K562 (cell line): ENCODE data around the gene CACNA1C. TPM values are rescaled to one million over a fixed set of nuclear protein-coding genes. Genes with fewer than 3 reads are reported as not detected.

Source experiments
- ATAC-seq: fragments of 200-7000 bp; cut with Tn5 transposase; 3 replicates; pipeline ENCODE4 v1.9.1; 2020; ENCODE audit warnings: moderate library complexity
- BruUV-seq: library from RNA; stranded (reverse); fragments of 400-500 nt; replicated peaks from 2 replicates; lab custom pipeline; 2021; lab: Mats Ljungman, UMichigan
- CTCF ChIA-PET: fragments of 300-600 bp; formaldehyde crosslinking; extraction: SDS; loops from one replicate; lab custom pipeline; 2021; ENCODE audit warnings: low intra/inter-chr PET ratio; lab: Yijun Ruan, JAX
- POLR2A ChIA-PET: fragments of 300-600, 350-650 bp; sonication (Branson Sonifier 250); formaldehyde crosslinking; extraction: SDS; loops from one replicate; lab custom pipeline; 2021; ENCODE audit warnings: antibody characterized with exemption, inconsistent platforms; lab: Yijun Ruan, JAX
- DNase-seq, 4 experiments: peaks; one replicate each; pipeline versions ENCODE4 v3.0.0 to v3.0.0-alpha.2; 2011 to 2018; ENCODE audit warnings: low spot score in 3 of 4, mixed read lengths in 3 of 4; ENCODE audit errors: extremely low read depth in 1 of 4
- FAIRE-seq: peaks from 2 replicates; lab custom pipeline; 2011; peaks lifted over from hg19 to GRCh38; lab: Jason Lieb, UNC
- H2AFZ ChIP-seq: 2 replicates; pipeline ENCODE4 v1.6.0; 2011; ENCODE audit warnings: low read depth, low read length, control low read depth, inconsistent platforms
- H3K27ac ChIP-seq: fragments of 200-600 bp; 3 replicates; pipeline ENCODE4 v1.8.0; 2011; ENCODE audit warnings: low read depth, mild to moderate bottlenecking, control low read depth, inconsistent platforms, low read length, moderate library complexity, mixed read lengths; ENCODE audit errors: extremely low read depth
- H3K27me3 ChIP-seq, 2 experiments: fragments of 300-600 bp in 1 of 2; 2 replicates in 1 of 2; 3 replicates in 1 of 2; pipeline versions ENCODE4 v1.6.0 to v1.8.0; 2011; ENCODE audit warnings: inconsistent platforms in 2 of 2, low read length in 2 of 2, mild to moderate bottlenecking in 1 of 2, mixed read lengths in 1 of 2, moderate library complexity in 1 of 2; ENCODE audit not compliant: control insufficient read depth in 2 of 2, insufficient read depth in 2 of 2
- H3K36me3 ChIP-seq: fragments of 300-600 bp; 3 replicates; pipeline ENCODE4 v1.8.0; 2011; ENCODE audit warnings: mild to moderate bottlenecking, low read length, inconsistent platforms; ENCODE audit not compliant: control insufficient read depth, insufficient read depth
- H3K4me1 ChIP-seq, 2 experiments: fragments of 200-600 bp in 1 of 2; replicated peaks in 1 of 2; 2 replicates in 1 of 2; 3 replicates in 1 of 2; pipeline versions ENCODE4 v1.5.1 to v1.8.0; 2011; ENCODE audit warnings: inconsistent platforms in 2 of 2, low read length in 2 of 2, mild to moderate bottlenecking in 1 of 2, mixed read lengths in 1 of 2, moderate library complexity in 1 of 2; ENCODE audit not compliant: control insufficient read depth in 2 of 2, insufficient read depth in 2 of 2
- H3K4me2 ChIP-seq: 2 replicates; pipeline ENCODE4 v1.6.1; 2011; ENCODE audit warnings: low read length, control low read depth, inconsistent platforms, mixed read lengths; ENCODE audit not compliant: insufficient read depth
- H3K4me3 ChIP-seq: fragments of 200-600 bp; sonication (generic), shearing (Covaris generic); 2 replicates; pipeline ENCODE4 v1.5.1; 2016; ENCODE audit warnings: control low read depth, inconsistent platforms
- H3K79me2 ChIP-seq: fragments of 200-600 bp; 3 replicates; pipeline ENCODE4 v1.8.0; 2011; ENCODE audit warnings: low read length, inconsistent platforms; ENCODE audit not compliant: control insufficient read depth, insufficient read depth
- H3K9ac ChIP-seq, 2 experiments: 2 replicates each; pipeline versions ENCODE4 v1.6.0 to v1.6.1; 2011; ENCODE audit warnings: low read depth in 2 of 2, low read length in 2 of 2, control low read depth in 1 of 2, inconsistent platforms in 1 of 2, mild to moderate bottlenecking in 1 of 2, mixed read lengths in 1 of 2; ENCODE audit not compliant: insufficient read depth in 1 of 2
- H3K9me1 ChIP-seq: one replicate; pipeline ENCODE4 v1.6.0; 2011; ENCODE audit warnings: inconsistent platforms, mild to moderate bottlenecking, low read length, moderate library complexity; ENCODE audit not compliant: control insufficient read depth, insufficient read depth
- H3K9me3 ChIP-seq: replicated peaks from 2 replicates; pipeline ENCODE4 v1.5.1; 2011; ENCODE audit warnings: low read depth, low read length, inconsistent platforms; ENCODE audit not compliant: control insufficient read depth, insufficient read depth
- H4K20me1 ChIP-seq: replicated peaks from 2 replicates; pipeline ENCODE4 v1.6.1; 2011; ENCODE audit warnings: low read length, inconsistent platforms, mixed read lengths; ENCODE audit not compliant: control insufficient read depth, insufficient read depth
- CBX3 ChIP-seq, 2 experiments: IDR thresholded peaks; 1 replicate in 1 of 2; 2 replicates in 1 of 2; pipeline ENCODE4 v1.6.1; 2012; ENCODE audit warnings: inconsistent platforms in 2 of 2, low read length in 2 of 2, borderline replicate concordance in 1 of 2, control low read depth in 1 of 2
- CXXC5 ChIP-seq: fragments of 250-450 bp; sonication (Bioruptor Pico); IDR thresholded peaks from 2 replicates; pipeline ENCODE4 v1.8.0; 2022; ENCODE audit warnings: inconsistent platforms, mild to moderate bottlenecking, moderate library complexity
- ETV1 ChIP-seq: fragments of 450-650 bp; conservative IDR thresholded peaks from 2 replicates; pipeline ENCODE4 v1.6.1; 2016; ENCODE audit warnings: missing genetic modification characterization, control low read depth, low read depth, missing compliant biosample characterization
- JUNB ChIP-seq: fragments of 450-650 bp; formaldehyde crosslinking; conservative IDR thresholded peaks from 2 replicates; pipeline ENCODE4 v1.4.0; 2020; ENCODE audit warnings: mild to moderate bottlenecking
- ZNF384 ChIP-seq: IDR thresholded peaks from 2 replicates; pipeline ENCODE4 v1.6.1; 2012; ENCODE audit warnings: low read depth, low read length, improper control_type of control experiment
- WGBS: fragments of 100-300 bp; shearing (Covaris generic); methylation state at CpG from one replicate; pipeline ENCODE4 v1.1.6; 2016; ENCODE audit warnings: low coverage, mixed read lengths; ENCODE audit not compliant: insufficient coverage; ENCODE audit errors: missing lambda C conversion rate; 5-methylcytosine and 5-hydroxymethylcytosine counted together
- in situ Hi-C: fragments of 300-500 bp; cut with MboI; formaldehyde crosslinking; loops from 4 replicates; pipeline ENCODE4 v1.15.0; 2018; ENCODE audit warnings: inconsistent platforms, mixed read lengths
- intact Hi-C: fragments of 100-400 bp; cut with micrococcal nuclease; formaldehyde crosslinking; loops from 2 replicates; pipeline ENCODE4 v1.14.2; 2022
- polyA plus RNA-seq, 8 experiments: library from polyadenylated mRNA; depleted of rRNA in 4 of 8; stranded (reverse) in 5 of 8; unstranded in 3 of 8; fragments of >200 nt; fragmentation: Nextera tagmentation in 2 of 8; fragmentation: Illumina TruSeq in 1 of 8; extraction: Ambion mirVana in 2 of 8; extraction: Trizol in 1 of 8; gene quantifications; 2 replicates each; pipeline versions ENCODE4 v1.2.1 to v1.2.3, GENCODE V29; 2011 to 2014; ENCODE audit warnings: inconsistent platforms in 1 of 8, missing spikeins in 1 of 8
- total RNA-seq, 7 experiments: library from RNA; depleted of rRNA in 6 of 7; stranded (reverse); fragments of >200 nt in 6 of 7; fragmentation: Illumina TruSeq in 2 of 7; extraction: Trizol in 2 of 7; gene quantifications; 2 replicates each; pipeline versions ENCODE4 v1.2.1 to v1.2.3, GENCODE V29; 2011 to 2021; ENCODE audit warnings: low replicate concordance in 1 of 7
- TF ChIP-seq, protein P1 (sequence below): fragments of 250-450 bp; sonication (Bioruptor Pico); IDR thresholded peaks from 2 replicates; pipeline ENCODE4 v1.5.0; 2021; ENCODE audit warnings: mild to moderate bottlenecking, moderate library complexity

CACNA1C gene
- total and polyA plus RNA-seq, 9 of the 15 experiments (the other 6 are each of a cell fraction or from before 2014, with no cell fraction given): not detected

DNA sequence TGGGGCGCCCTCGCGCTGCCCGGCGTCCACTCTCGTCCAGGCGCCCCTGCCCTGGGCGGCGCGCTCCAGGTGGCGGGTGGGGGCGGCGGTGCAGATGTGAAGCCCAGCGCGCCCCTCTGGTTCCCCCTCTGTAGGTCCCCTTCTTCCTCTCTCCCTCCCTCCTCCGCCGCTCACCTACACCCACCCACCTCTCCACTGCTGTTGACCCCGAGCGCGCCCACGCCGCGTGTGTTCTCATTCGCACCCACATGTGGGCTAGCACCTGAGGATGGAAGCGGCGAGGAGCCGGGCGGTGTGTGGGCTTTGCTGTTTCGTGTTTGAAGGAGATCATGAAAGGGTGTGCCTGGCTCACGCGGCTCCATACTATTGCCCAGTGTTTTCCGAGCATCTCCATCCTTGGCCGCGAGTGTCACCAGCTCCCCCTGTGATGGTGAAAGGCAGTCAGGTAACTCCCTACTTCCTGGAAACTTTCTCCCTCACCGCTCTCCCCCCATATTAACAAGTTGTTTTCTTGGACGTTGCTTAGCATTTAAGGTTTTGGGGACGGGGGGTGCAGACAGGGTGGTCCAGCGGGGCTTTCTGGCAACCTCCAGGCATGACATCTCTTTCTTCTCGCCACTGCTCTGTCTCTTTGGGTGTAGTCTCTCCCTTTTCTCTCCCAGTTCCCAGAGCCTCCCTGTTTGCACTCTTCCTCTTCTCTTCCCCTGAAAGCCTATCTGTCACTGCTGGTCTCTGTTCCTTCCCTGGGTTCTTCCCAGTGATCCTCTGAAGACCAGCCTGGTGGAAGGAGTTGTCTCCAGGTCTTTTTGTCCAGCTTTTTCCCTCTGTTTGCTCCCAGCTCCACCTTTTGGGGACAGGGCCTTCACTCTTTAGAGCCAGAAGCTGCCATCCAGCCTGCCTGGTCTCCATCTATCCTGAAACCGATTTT, 1.6 kb downstream of the CACNA1C start:
- no peak overlapping the region for H3K27ac ChIP-seq
- H3K4me2 ChIP-seq: no peak overlapping the region
- ATAC-seq (no peak), DNase-seq (no peak), FAIRE-seq (no peak)
- no peaks in the 10 kb centered on the region for H3K36me3 ChIP-seq
- in situ Hi-C loops: loop anchor here (10.0 to 25.0 kb wide), 2 partner anchors 233 to 530 kb away; no protein-coding TSS in a partner anchor
- H3K9me3 ChIP-seq: no peaks in the 10 kb centered on the region
- H3K27me3 ChIP-seq: peaks cover 0 to 32% of the 10 kb centered on the region in 2 experiments; a peak in 2 of 5 replicates
- H3K4me1 ChIP-seq: no peaks in the 10 kb centered on the region
- no peak overlapping the region for H2AFZ ChIP-seq
- intact Hi-C loops: loop anchor here (5.0 kb wide), 2 partner anchors 228 to 528 kb away; no protein-coding TSS in a partner anchor
- no peak overlapping the region for H3K9ac ChIP-seq
- no peak overlapping the region for H3K4me3 ChIP-seq
- no TSS peak for BruUV-seq
- no peaks in the 10 kb centered on the region for H3K79me2 ChIP-seq
- H3K9me1 ChIP-seq: no peaks in the 10 kb centered on the region
- ChIA-PET CTCF (no interaction called here), POLR2A (no interaction called here)
- H4K20me1 ChIP-seq: no peaks in the 10 kb centered on the region
- TF ChIP-seq CBX3 (IDR thresholded peaks at IDR 0.05; ENCODE audit: borderline replicate concordance in 1 of 2, low read length in 2 of 2) (no peak), ETV1 (tag) (no peak), JUNB (no peak), CXXC5 (CRISPR knock-in tag) (no peak), ZNF384 (no peak)
- TF ChIP-seq, protein P1, sequence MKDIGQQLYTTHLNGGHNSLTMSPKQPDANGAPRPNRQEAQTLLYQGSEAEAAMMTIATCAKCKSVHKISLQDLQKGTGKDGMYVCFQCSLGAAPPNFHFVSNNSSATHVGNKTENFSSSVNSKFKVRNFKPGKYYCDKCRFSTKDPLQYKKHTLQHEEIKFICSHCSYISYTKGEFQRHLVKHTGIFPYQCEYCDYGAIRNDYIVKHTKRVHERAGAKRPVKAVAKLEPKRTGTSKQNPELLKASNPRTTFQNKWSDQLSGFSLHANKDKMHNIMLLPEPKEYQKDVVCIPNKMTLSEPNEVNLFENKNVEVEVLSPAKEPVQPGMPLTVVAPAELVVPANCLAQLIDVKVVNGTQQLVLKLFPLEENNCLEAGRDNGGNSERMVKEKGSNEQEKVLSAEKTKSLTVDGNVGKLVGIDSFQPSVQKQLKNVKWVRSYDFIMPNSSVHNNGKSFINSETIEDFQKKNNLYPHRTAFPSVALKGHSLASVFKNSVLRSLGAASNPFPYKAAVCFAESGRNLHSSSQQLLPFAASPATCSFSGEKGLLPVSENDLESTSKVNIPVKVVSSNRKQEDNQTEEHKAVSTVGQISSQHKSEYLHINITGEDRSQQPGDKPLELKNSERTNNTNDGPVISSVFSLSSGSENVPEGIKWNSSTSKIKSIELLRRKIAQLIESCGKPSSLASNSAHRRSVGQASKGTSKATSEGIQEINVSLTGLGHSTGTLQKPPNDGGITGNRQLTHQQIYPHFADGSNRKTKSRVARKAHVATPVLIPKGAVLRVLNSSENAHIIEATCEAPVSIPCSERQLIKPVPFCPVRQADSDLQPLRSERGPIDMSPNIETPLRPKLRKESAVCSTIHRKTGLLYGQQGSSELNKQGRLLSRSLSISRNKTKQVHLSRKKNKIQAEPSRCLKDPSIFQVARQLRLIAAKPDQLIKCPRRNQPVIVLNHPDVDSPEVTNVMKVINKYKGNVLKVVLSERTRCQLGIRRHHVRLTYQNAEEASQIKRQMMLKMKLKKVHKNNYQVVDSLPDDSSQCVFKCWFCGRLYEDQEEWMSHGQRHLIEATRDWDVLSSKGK (CRISPR knock-in tag): no peak
- 5% methylated on average over 16 of the region's 40 CpGs for WGBS
